Hepatocyte (in vitro differentiated cells): ENCODE results near the gene ODF2. TPM values are rescaled to one million over a fixed set of nuclear protein-coding genes. Genes with fewer than 3 reads are reported as not detected.
"Not testable (repeated sequence)": the region's sequence is repeated elsewhere in the genome, so short reads cannot be mapped to it uniquely, and the experiment has no call there.

Experiments
- DNase-seq: peaks from one replicate; pipeline ENCODE4 v3.0.0-alpha.2; 2016; ENCODE audit warnings: low spot score
- H2AFZ ChIP-seq: fragments of 200-600 bp; sonication (generic); 2 replicates; pipeline ENCODE4 v1.6.0; 2016; ENCODE audit warnings: antibody characterized with exemption, mild to moderate bottlenecking
- H3K27ac ChIP-seq: fragments of 200-600 bp; sonication (generic); 2 replicates; pipeline ENCODE4 v1.5.1; 2016; ENCODE audit warnings: mild to moderate bottlenecking
- H3K27me3 ChIP-seq: fragments of 200-600 bp; sonication (generic); 2 replicates; pipeline ENCODE4 v1.6.1; 2016
- H3K36me3 ChIP-seq: fragments of 200-600 bp; sonication (generic); replicated peaks from 2 replicates; pipeline ENCODE4 v1.5.1; 2016; ENCODE audit warnings: low read depth; ENCODE audit not compliant: insufficient read depth
- H3K4me1 ChIP-seq: fragments of 200-600 bp; sonication (generic); 2 replicates; pipeline ENCODE4 v1.5.1; 2016; ENCODE audit warnings: mild to moderate bottlenecking, moderate library complexity; ENCODE audit not compliant: insufficient read depth
- H3K4me2 ChIP-seq: fragments of 200-600 bp; sonication (generic); 2 replicates; pipeline ENCODE4 v1.6.0; 2016
- H3K4me3 ChIP-seq: fragments of 200-600 bp; sonication (generic); 2 replicates; pipeline ENCODE4 v1.5.1; 2016; ENCODE audit warnings: mild to moderate bottlenecking
- H3K79me2 ChIP-seq: fragments of 200-600 bp; sonication (generic); 2 replicates; pipeline ENCODE4 v1.6.0; 2017; ENCODE audit warnings: mild to moderate bottlenecking
- H3K9me2 ChIP-seq: fragments of 200-600 bp; sonication (generic); replicated peaks from 2 replicates; pipeline ENCODE4 v1.6.0; 2017; ENCODE audit warnings: mild to moderate bottlenecking; ENCODE audit not compliant: insufficient read depth
- H3K9me3 ChIP-seq: fragments of 200-600 bp; sonication (generic); 2 replicates; pipeline ENCODE4 v1.5.1; 2016; ENCODE audit warnings: low read depth, mild to moderate bottlenecking
- H4K20me1 ChIP-seq: fragments of 200-600 bp; sonication (generic); 2 replicates; pipeline ENCODE4 v1.6.0; 2016; ENCODE audit warnings: mild to moderate bottlenecking; ENCODE audit not compliant: insufficient read depth, poor library complexity, severe bottlenecking
- CTCF ChIP-seq: fragments of 200-600 bp; sonication (generic); IDR thresholded peaks from 2 replicates; pipeline ENCODE4 v1.5.1; 2016; ENCODE audit warnings: antibody characterized with exemption, mild to moderate bottlenecking; ENCODE audit not compliant: poor library complexity
- EZH2 ChIP-seq: fragments of 200-600 bp; sonication (generic); IDR thresholded peaks from 2 replicates; pipeline ENCODE4 v1.6.1; 2016; ENCODE audit warnings: antibody characterized with exemption, mild to moderate bottlenecking, borderline replicate concordance
- EZH2phosphoT487 ChIP-seq: fragments of 200-600 bp; sonication (generic); IDR thresholded peaks from one replicate; pipeline ENCODE4 v1.6.1; 2018; ENCODE audit warnings: antibody characterized with exemption, mild to moderate bottlenecking, low read depth, moderate library complexity; ENCODE audit not compliant: unreplicated experiment, severe bottlenecking
- WGBS: methylation state at CpG from one replicate; pipeline ENCODE4 v1.1.6; 2016; ENCODE audit warnings: low lambda C conversion rate; ENCODE audit errors: missing lambda C conversion rate; 5-methylcytosine and 5-hydroxymethylcytosine counted together
- polyA plus RNA-seq: library from polyadenylated mRNA; unstranded; fragments of >200 nt; fragmentation: Nextera tagmentation; extraction: Ambion mirVana; gene quantifications from 2 replicates; pipeline ENCODE4 v1.2.1, GENCODE V29; 2016
- total RNA-seq: library from RNA; depleted of rRNA; stranded (reverse); fragments of >200 nt; gene quantifications from 2 replicates; pipeline ENCODE4 v1.2.3, GENCODE V29; 2014

ODF2 gene
- total and polyA plus RNA-seq, 2 experiments from 2014 or later, result 18.4 to 20.5 TPM

GRCh38 chr9:128438343-128439109 is 17.3 kb upstream of the ODF2 start:
- Histone ChIP-seq H3K9me2 (no peaks in the 10 kb centered on the region), H3K4me1 (no peaks in the 10 kb centered on the region), H3K4me2 (no peak overlapping the region), H3K9me3 (no peaks in the 10 kb centered on the region), H3K4me3 (no peak overlapping the region), H4K20me1 (no peaks in the 10 kb centered on the region), H3K79me2 (no peaks in the 10 kb centered on the region), H3K27ac (no peak overlapping the region), H3K27me3 (no peaks in the 10 kb centered on the region), H2AFZ (no peak overlapping the region), H3K36me3 (no peaks in the 10 kb centered on the region)
- DNase-seq, result peak; percentile 88
- 50% methylated on average over 12 of the region's 12 CpGs for WGBS
- peak; percentile 86 for TF ChIP-seq CTCF
- TF ChIP-seq EZH2, result no peak

GRCh38 chr9:128439273-128439672 is 16.5 kb upstream of the ODF2 start:
- no peaks in the 10 kb centered on the region for H3K9me2 ChIP-seq
- no peak overlapping the region for H3K4me3 ChIP-seq
- WGBS, result 93% methylated on average over 7 of the region's 7 CpGs
- H4K20me1 ChIP-seq, result no peaks in the 10 kb centered on the region
- H3K4me1 ChIP-seq, result no peaks in the 10 kb centered on the region
- H3K27me3 ChIP-seq, result no peaks in the 10 kb centered on the region
- H3K36me3 ChIP-seq, result no peaks in the 10 kb centered on the region
- H3K9me3 ChIP-seq, result no peaks in the 10 kb centered on the region
- H3K4me2 ChIP-seq, result no peak overlapping the region
- H3K79me2 ChIP-seq, result no peaks in the 10 kb centered on the region
- TF ChIP-seq EZH2phosphoT487 (no peak), CTCF (no peak), EZH2 (no peak)
- H2AFZ ChIP-seq, result no peak overlapping the region
- no peak for DNase-seq
- H3K27ac ChIP-seq, result no peak overlapping the region

DNA sequence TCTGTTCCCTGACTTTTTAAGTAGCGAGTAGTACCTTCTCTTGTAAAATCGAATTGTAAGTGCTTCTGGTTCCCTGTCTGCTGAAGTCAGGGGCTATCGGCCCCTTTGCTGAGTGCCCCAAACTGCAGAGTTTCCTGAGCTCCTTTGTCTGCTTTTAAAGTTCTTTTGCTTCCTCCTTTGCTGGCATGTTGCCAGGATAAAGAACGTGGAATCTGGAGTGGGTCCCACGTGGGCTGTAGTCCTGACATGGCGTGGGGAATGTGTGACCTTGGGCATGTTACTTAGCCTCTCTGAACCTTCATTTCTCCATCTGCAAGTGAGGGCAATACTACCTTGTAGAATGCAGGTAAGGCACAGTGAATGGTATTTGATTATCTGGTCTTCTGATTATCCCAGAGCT is 13.7 kb upstream of the ODF2 start:
- no peaks in the 10 kb centered on the region for H3K79me2 ChIP-seq
- H3K4me3 ChIP-seq, result no peak overlapping the region
- H4K20me1 ChIP-seq, result no peaks in the 10 kb centered on the region
- 71% methylated on average over 6 of the region's 6 CpGs for WGBS
- no peaks in the 10 kb centered on the region for H3K9me2 ChIP-seq
- no peak for DNase-seq
- no peaks in the 10 kb centered on the region for H3K27me3 ChIP-seq
- H3K4me2 ChIP-seq, result no peak overlapping the region
- H3K36me3 ChIP-seq, result no peaks in the 10 kb centered on the region
- H3K27ac ChIP-seq, result no peak overlapping the region
- no peaks in the 10 kb centered on the region for H3K4me1 ChIP-seq
- H3K9me3 ChIP-seq, result no peaks in the 10 kb centered on the region
- TF ChIP-seq CTCF, result no peak
- no peak for TF ChIP-seq EZH2
- TF ChIP-seq EZH2phosphoT487, result no peak
- no peak overlapping the region for H2AFZ ChIP-seq

GRCh38 chr9:128446505-128446904 is 9.3 kb upstream of the ODF2 start:
- not testable (repeated sequence) for H2AFZ ChIP-seq, DNase-seq, H3K4me3 ChIP-seq, H3K36me3 ChIP-seq, H3K27me3 ChIP-seq, H3K4me2 ChIP-seq, H3K4me1 ChIP-seq, H3K9me2 ChIP-seq, H3K79me2 ChIP-seq, H3K9me3 ChIP-seq, H3K27ac ChIP-seq, H4K20me1 ChIP-seq
- 92% methylated on average over 5 of the region's 5 CpGs for WGBS
